Spleen (tissue), 7 donors: ENCODE measurements around the gene MYH2.

Experiments
- POLR2AphosphoS5 ChIP-seq, 3 donors: sonication (generic); formaldehyde crosslinking; IDR thresholded peaks; one replicate each; pipeline ENCODE4 v1.5.1; 2017; ENCODE audit warnings: antibody characterized with exemption in 3 of 3
- TF ChIP-seq, protein P1 (sequence below), 11 experiments: fragments of 200-600 bp in 7 of 11; fragments of 450-650 bp in 4 of 11; sonication (generic) in 4 of 11; IDR thresholded peaks in 8 of 11; conservative IDR thresholded peaks in 3 of 11; 1 replicate in 7 of 11; 2 replicates in 4 of 11; pipeline versions ENCODE4 v1.4.0 to v1.8.0; 2016 to 2021; ENCODE audit warnings: antibody characterized with exemption in 11 of 11, inconsistent platforms in 4 of 11, mild to moderate bottlenecking in 1 of 11
- donor health status: DM: no; HTN: no; CAD: no; lungs with moderate emphysema.
- donor health status: DM: no; HTN: no; CAD: no.
- donor health status: DM: no; HTN: no; CAD: no.

DNA sequence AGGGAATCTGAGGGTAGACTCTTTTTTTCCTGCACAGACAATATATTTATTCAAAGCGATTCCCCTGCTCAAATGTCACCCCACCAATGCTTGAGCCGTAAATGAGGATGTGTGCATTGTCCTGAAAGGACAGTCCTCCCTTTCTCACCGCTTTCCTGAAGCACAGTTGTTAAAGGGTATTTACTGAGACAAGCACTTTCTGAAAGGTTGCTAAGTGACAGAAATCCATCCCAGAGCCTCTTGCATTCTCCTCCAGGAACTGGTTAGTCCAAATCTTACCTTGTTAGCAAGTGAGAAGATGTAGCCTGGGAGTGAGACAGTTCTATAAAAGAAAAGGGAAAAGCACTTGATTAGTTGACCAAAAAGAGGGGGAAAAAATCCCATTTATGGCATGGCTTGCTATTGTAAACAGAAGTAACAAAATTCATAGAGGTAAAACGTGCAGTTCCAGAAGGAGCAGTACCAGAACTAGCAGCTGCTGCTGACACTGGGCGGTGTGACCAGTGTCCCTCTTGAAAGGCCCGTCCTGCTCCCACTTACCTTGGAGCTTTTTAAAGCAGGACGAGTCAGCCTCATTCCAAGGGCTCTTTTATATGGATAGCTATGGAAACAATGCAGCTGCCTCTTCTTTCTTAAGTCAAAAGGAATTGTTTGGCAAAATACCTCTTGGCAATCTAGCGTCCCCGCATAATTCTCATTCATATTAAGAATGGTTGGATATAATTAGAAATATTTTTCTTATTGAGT, at the start of gene MYH2:
- TF ChIP-seq, protein P1, sequence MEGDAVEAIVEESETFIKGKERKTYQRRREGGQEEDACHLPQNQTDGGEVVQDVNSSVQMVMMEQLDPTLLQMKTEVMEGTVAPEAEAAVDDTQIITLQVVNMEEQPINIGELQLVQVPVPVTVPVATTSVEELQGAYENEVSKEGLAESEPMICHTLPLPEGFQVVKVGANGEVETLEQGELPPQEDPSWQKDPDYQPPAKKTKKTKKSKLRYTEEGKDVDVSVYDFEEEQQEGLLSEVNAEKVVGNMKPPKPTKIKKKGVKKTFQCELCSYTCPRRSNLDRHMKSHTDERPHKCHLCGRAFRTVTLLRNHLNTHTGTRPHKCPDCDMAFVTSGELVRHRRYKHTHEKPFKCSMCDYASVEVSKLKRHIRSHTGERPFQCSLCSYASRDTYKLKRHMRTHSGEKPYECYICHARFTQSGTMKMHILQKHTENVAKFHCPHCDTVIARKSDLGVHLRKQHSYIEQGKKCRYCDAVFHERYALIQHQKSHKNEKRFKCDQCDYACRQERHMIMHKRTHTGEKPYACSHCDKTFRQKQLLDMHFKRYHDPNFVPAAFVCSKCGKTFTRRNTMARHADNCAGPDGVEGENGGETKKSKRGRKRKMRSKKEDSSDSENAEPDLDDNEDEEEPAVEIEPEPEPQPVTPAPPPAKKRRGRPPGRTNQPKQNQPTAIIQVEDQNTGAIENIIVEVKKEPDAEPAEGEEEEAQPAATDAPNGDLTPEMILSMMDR (IDR thresholded peaks at IDR 0.05 in 8 of 11, conservative IDR thresholded peaks at IDR 0.05 in 3 of 11), result no peak
- no peak for TF ChIP-seq POLR2AphosphoS5 (IDR thresholded peaks at IDR 0.05)
